ENCODE results near the gene FCRL6. TPM values are rescaled to one million over a fixed set of nuclear protein-coding genes. Genes with fewer than 3 reads are reported as not detected.

Gene FCRL6
- total RNA-seq, 4 donors from 2014 or later: not detected

DNA sequence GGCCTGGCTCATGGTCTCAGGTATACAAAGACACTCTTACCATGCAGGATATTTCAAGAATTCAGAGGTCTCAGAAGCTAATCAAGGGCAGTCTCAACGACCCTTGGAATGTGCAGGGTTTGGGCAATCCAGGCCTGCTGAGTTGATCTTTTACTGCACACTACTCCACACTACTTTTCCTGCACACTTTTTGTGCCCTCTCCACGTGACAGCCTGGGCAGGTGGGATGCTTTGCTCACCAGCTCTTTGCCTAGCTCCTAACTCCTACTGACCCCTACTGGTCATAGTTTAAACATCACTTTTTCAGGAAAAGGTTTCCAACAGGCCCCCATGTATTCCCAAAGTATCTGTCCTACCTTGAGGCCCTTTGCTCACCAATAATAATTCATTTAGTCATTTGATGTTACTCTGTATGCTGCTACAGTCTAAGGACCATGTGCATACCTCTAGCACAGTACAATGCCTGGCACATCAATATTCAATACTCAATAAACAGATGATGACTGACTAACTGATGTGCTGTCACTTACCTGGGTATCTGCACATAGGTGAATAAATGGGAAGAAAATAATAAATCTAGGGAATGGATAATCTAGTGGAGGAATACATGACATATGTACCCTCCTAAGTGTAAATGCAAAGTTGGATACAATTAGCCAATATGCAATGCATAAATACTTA lies 11.8 kb upstream of the FCRL6 start:
- no peak for ATAC-seq
- in situ Hi-C loops (cut with MboI; ENCODE audit: low sequenced_read_pairs in 4 of 4): loop anchor here in 2 of 4 donors (10.0 to 25.0 kb wide), 3 partner anchors 104 to 628 kb away; partner anchors contain the start of gene CADM3 (in 1 of the 2)

DNA sequence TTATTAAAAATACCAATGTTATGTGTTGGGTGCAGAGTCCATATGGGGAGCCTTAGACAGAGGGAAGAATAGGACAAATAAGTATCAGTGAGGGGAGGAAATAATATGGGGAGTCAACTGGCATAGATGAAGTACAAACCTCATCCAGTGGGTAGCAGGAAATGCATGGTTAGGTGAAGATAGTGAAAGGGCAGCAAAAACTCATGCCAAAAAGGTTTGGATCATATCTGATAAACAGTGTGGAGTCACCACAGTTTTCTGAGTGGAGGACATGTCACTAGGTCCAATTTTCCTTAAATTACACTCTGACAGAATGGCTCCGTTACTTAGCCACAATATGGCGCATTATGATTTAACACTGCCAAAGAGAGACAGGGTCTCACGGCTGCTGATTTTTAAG lies 11.1 kb upstream of the FCRL6 start:
- Histone ChIP-seq H3K4me1 (no peaks in the 10 kb centered on the region), H3K36me3 (no peaks in the 10 kb centered on the region), H3K4me3 (no peak overlapping the region), H3K27ac (no peak overlapping the region), H3K9me3 (no peaks in the 10 kb centered on the region), H3K27me3 (peaks cover 0 to 17% (median 3%) of the 10 kb centered on the region in 3 donors)
- no peak for DNase-seq
- in situ Hi-C loops (cut with MboI; ENCODE audit: low sequenced_read_pairs in 4 of 4): loop anchor here in 2 of 4 donors (10.0 to 25.0 kb wide), 3 partner anchors 104 to 629 kb away; partner anchors contain the start of gene CADM3 (in 1 of the 2)
- ATAC-seq: no peak
- intact Hi-C loops (cut with DNase I; ENCODE audit: low total_unique reads): loop anchor here (10.0 kb wide), 1 partner anchor 626 kb away; no protein-coding TSS in a partner anchor
- TF ChIP-seq POLR2A (IDR thresholded peaks at IDR 0.05): no peak
- TF ChIP-seq, protein P1, sequence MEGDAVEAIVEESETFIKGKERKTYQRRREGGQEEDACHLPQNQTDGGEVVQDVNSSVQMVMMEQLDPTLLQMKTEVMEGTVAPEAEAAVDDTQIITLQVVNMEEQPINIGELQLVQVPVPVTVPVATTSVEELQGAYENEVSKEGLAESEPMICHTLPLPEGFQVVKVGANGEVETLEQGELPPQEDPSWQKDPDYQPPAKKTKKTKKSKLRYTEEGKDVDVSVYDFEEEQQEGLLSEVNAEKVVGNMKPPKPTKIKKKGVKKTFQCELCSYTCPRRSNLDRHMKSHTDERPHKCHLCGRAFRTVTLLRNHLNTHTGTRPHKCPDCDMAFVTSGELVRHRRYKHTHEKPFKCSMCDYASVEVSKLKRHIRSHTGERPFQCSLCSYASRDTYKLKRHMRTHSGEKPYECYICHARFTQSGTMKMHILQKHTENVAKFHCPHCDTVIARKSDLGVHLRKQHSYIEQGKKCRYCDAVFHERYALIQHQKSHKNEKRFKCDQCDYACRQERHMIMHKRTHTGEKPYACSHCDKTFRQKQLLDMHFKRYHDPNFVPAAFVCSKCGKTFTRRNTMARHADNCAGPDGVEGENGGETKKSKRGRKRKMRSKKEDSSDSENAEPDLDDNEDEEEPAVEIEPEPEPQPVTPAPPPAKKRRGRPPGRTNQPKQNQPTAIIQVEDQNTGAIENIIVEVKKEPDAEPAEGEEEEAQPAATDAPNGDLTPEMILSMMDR (IDR thresholded peaks at IDR 0.05 in 4 of 5, conservative IDR thresholded peaks at IDR 0.05 in 1 of 5): no peak

More for the DNA sequence above, 11.8 kb upstream of the FCRL6 start:
- no peak overlapping the region for H3K27ac ChIP-seq
- H3K36me3 ChIP-seq: no peaks in the 10 kb centered on the region
- TF ChIP-seq, protein P1 (IDR thresholded peaks at IDR 0.05 in 4 of 5, conservative IDR thresholded peaks at IDR 0.05 in 1 of 5): peak; percentile 32 to 62 (median 42)
- no peak for TF ChIP-seq POLR2A (IDR thresholded peaks at IDR 0.05)
- H3K9me3 ChIP-seq: no peaks in the 10 kb centered on the region
- peaks cover 0 to 15% (median 3%) of the 10 kb centered on the region in 3 donors for H3K27me3 ChIP-seq
- intact Hi-C loops (cut with DNase I; ENCODE audit: low total_unique reads): loop anchor here (10.0 kb wide), 1 partner anchor 626 kb away; no protein-coding TSS in a partner anchor
- H3K4me1 ChIP-seq: no peaks in the 10 kb centered on the region
- H3K4me3 ChIP-seq: no peak overlapping the region
- DNase-seq: no peak

DNA sequence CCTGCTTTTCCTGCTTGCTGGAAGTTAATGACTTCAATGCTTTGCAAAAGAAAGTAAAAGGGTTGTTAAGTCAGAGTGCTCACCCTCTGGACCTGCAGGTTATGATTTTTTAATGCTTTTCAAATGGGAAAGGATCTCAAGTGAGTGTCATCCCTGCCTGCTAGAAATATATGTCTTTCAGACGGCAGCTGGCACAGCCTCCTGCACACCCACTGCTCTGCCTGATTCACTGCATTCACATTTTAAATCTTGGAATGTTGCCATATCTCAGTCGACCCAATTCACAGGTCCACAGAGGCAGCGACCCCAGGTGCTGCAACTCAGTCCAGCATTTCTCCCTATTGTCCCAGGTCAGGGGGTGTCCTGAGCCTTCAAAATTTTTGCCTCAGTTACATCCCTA lies 10.7 kb upstream of the FCRL6 start:
- no peak for DNase-seq
- Histone ChIP-seq H3K27ac (no peak overlapping the region), H3K27me3 (peaks cover 0 to 17% (median 3%) of the 10 kb centered on the region in 3 donors), H3K9me3 (no peaks in the 10 kb centered on the region), H3K4me1 (no peaks in the 10 kb centered on the region), H3K4me3 (no peak overlapping the region), H3K36me3 (no peaks in the 10 kb centered on the region)
- in situ Hi-C loops (cut with MboI; ENCODE audit: low sequenced_read_pairs in 4 of 4): loop anchor here in 2 of 4 donors (10.0 to 25.0 kb wide), 3 partner anchors 103 to 629 kb away; partner anchors contain the start of gene CADM3 (in 1 of the 2)
- intact Hi-C loops (cut with DNase I; ENCODE audit: low total_unique reads): loop anchor here (10.0 kb wide), 1 partner anchor 627 kb away; no protein-coding TSS in a partner anchor
- ATAC-seq: no peak
- TF ChIP-seq, protein P1 (IDR thresholded peaks at IDR 0.05 in 4 of 5, conservative IDR thresholded peaks at IDR 0.05 in 1 of 5): no peak
- TF ChIP-seq POLR2A (IDR thresholded peaks at IDR 0.05): no peak

DNA sequence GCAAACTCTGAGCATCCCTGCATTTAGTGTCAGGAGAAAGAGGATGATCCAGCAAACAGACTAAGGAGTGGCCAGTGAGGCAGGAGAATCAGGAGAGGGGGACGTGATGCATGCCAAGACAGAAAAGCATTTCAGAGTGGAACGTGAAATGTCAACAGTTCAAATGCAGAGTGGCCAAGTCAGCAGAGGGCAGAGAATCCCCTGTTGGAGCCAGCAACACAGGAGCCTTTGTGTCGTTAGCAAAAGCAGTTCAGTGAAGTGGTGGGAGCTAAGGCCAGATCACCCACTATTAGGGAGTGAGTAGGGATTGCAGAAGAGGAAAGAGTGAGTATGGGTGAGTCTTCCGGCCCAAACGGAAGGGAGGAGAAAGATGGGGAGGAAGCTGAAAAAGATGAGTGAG lies 6.6 kb upstream of the FCRL6 start:
- Histone ChIP-seq H3K4me1 (no peaks in the 10 kb centered on the region), H3K27ac (no peak overlapping the region), H3K36me3 (no peaks in the 10 kb centered on the region), H3K27me3 (peaks cover 0 to 17% (median 3%) of the 10 kb centered on the region in 3 donors), H3K4me3 (no peak overlapping the region), H3K9me3 (no peaks in the 10 kb centered on the region)
- in situ Hi-C loops (cut with MboI; ENCODE audit: low sequenced_read_pairs in 4 of 4): loop anchor here in 3 of 4 donors (5.0 to 25.0 kb wide), 4 partner anchors 97 to 633 kb away; partner anchors contain the start of gene CADM3 (in 1 of the 3)
- DNase-seq (no peak), ATAC-seq (no peak)
- intact Hi-C loops (cut with DNase I; ENCODE audit: low total_unique reads): loop anchor here (5.0 to 10.0 kb wide), 3 partner anchors 152 to 631 kb away; partner anchors contain the start of gene IGSF9
- no peak for TF ChIP-seq POLR2A (IDR thresholded peaks at IDR 0.05)
- TF ChIP-seq, protein P1 (IDR thresholded peaks at IDR 0.05 in 4 of 5, conservative IDR thresholded peaks at IDR 0.05 in 1 of 5): no peak
